22Rv1 (cell line): Measurements from ENCODE around the gene CHL1.

Experiments used
- H3K27ac ChIP-seq: fragments of 450-650 bp; 2 replicates; pipeline ENCODE4 v1.5.1; 2017
- ZFX ChIP-seq: fragments of 450-650 bp; IDR thresholded peaks from 2 replicates; pipeline ENCODE4 v1.6.1; 2017; ENCODE audit warnings: antibody characterized with exemption, borderline replicate concordance
- TF ChIP-seq, protein P1 (sequence below): fragments of 450-650 bp; IDR thresholded peaks from 2 replicates; pipeline ENCODE4 v1.5.1; 2017; ENCODE audit warnings: mild to moderate bottlenecking

The CHL1 gene

GRCh38 chr3:295166-295565 is 98.6 kb downstream of the CHL1 start:
- no peak overlapping the region for H3K27ac ChIP-seq
- TF ChIP-seq ZFX, result no peak
- TF ChIP-seq, protein P1, sequence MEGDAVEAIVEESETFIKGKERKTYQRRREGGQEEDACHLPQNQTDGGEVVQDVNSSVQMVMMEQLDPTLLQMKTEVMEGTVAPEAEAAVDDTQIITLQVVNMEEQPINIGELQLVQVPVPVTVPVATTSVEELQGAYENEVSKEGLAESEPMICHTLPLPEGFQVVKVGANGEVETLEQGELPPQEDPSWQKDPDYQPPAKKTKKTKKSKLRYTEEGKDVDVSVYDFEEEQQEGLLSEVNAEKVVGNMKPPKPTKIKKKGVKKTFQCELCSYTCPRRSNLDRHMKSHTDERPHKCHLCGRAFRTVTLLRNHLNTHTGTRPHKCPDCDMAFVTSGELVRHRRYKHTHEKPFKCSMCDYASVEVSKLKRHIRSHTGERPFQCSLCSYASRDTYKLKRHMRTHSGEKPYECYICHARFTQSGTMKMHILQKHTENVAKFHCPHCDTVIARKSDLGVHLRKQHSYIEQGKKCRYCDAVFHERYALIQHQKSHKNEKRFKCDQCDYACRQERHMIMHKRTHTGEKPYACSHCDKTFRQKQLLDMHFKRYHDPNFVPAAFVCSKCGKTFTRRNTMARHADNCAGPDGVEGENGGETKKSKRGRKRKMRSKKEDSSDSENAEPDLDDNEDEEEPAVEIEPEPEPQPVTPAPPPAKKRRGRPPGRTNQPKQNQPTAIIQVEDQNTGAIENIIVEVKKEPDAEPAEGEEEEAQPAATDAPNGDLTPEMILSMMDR, result no peak

DNA sequence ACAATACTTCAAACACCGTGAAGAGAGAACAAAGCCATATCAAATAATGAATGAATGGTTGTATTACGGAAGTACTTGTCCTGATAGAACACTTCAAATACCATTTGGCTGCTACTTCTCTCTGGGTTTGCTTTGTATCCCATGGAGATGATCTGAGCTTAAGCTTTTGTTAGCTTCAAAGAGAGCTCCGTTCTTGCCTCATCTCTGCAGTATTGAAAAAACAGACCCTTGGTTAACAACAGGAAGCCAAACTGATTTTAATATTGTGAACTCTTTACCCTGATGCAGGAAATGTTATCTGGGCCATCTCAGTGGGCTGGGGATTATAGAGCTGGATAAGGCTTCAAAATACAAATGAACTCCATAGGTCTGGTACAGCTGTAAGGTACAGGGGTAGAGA is 101.0 kb downstream of the CHL1 start:
- no peak overlapping the region for H3K27ac ChIP-seq
- TF ChIP-seq, protein P1, result no peak
- TF ChIP-seq ZFX, result no peak

- no peak overlapping the region for H3K27ac ChIP-seq
- TF ChIP-seq, protein P1, result no peak
- TF ChIP-seq ZFX, result no peak
Measured at GRCh38 chr3:299590-300301, 103.2 kb downstream of the CHL1 start.

- TF ChIP-seq ZFX, result no peak
- TF ChIP-seq, protein P1, result no peak
- no peak overlapping the region for H3K27ac ChIP-seq
Measured at GRCh38 chr3:307182-307581, 110.6 kb downstream of the CHL1 start.

GRCh38 chr3:308597-309321 is 112.2 kb downstream of the CHL1 start:
- no peak overlapping the region for H3K27ac ChIP-seq

DNA sequence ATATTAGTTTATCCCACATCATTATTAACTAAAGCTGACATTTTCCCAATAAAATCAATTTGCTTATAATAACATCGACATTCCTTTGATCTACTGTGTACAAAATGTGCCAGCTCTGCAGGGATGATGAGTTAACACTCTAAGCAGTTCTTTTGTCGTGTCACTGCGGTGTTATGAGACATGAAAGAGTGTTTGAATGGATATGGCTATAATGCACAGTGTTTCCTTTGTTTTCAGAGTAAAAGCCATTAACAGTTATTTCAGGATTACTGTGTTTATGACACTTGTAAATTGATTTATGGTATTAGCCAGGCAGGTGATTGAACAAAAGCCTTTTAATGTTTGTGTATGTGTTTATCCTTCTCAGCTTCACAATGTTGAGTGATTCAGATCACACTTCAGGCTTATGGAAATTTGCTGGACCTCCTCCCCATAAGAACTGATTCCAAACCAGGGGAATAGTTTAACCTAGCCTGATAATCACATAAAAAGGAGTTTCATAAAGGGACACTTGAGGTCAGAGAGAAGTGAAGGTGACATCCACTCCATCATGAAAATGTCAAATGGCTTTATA is 115.7 kb downstream of the CHL1 start:
- TF ChIP-seq ZFX, result no peak
- TF ChIP-seq, protein P1, result no peak
- no peak overlapping the region for H3K27ac ChIP-seq

More at GRCh38 chr3:308597-309321, 112.2 kb downstream of the CHL1 start:
- TF ChIP-seq, protein P1, result no peak
- no peak for TF ChIP-seq ZFX

GRCh38 chr3:312911-313310 is 116.3 kb downstream of the CHL1 start:
- H3K27ac ChIP-seq, result no peak overlapping the region
- no peak for TF ChIP-seq ZFX
- TF ChIP-seq, protein P1, result no peak
